Endothelial cell of umbilical vein (primary cell): Measurements from ENCODE around the gene CD160.

Experiments used
- CTCF ChIP-seq, 2 donors: IDR thresholded peaks; 1 replicate in 1 of 2; 2 replicates in 1 of 2; pipeline ENCODE4 v1.5.1; 2011; ENCODE audit warnings: low read length in 2 of 2, mild to moderate bottlenecking in 2 of 2, moderate library complexity in 2 of 2, control low read depth in 1 of 2, inconsistent platforms in 1 of 2, low read depth in 1 of 2; ENCODE audit not compliant: insufficient read depth in 1 of 2; ENCODE audit errors: extremely low read depth in 1 of 2
- FOS ChIP-seq: IDR thresholded peaks from 2 replicates; pipeline ENCODE4 v1.6.1; 2011; ENCODE audit warnings: mild to moderate bottlenecking, low read length, moderate library complexity, borderline replicate concordance; ENCODE audit not compliant: insufficient read depth
- JUN ChIP-seq: IDR thresholded peaks from 2 replicates; pipeline ENCODE4 v1.6.1; 2011; ENCODE audit warnings: borderline replicate concordance, low read depth; ENCODE audit not compliant: insufficient read length, insufficient read depth
- MAX ChIP-seq: IDR thresholded peaks from 2 replicates; pipeline ENCODE4 v1.6.1; 2011; ENCODE audit not compliant: insufficient read depth, insufficient read length
- POLR2A ChIP-seq: IDR thresholded peaks from 2 replicates; pipeline ENCODE4 v1.6.1; 2012; ENCODE audit warnings: low read depth, mild to moderate bottlenecking, control low read depth, low read length
- POLR2AphosphoS5 ChIP-seq: IDR thresholded peaks from 2 replicates; pipeline ENCODE4 v1.6.1; 2012; ENCODE audit warnings: low read depth, mild to moderate bottlenecking, control low read depth, low read length, moderate library complexity; ENCODE audit not compliant: insufficient read depth

GRCh38 chr1:145757420-145757819 lies 38.1 kb downstream of the CD160 start:
- TF ChIP-seq CTCF (IDR thresholded peaks at IDR 0.05; ENCODE audit: extremely low read depth in 1 of 2, insufficient read depth in 1 of 2, low read depth in 1 of 2, low read length in 2 of 2) (no peak), POLR2A (no peak), POLR2AphosphoS5 (no peak), MAX (no peak), JUN (no peak), FOS (no peak)
